ENCODE measurements around the gene PLCH2. TPM values are rescaled to one million over a fixed set of nuclear protein-coding genes. Genes with fewer than 3 reads are reported as not detected.

PLCH2 gene
- total and polyA plus RNA-seq, 2 donors (not counting 1 experiment from before 2014, with no cell fraction given), result 20.0 to 34.9 TPM

DNA sequence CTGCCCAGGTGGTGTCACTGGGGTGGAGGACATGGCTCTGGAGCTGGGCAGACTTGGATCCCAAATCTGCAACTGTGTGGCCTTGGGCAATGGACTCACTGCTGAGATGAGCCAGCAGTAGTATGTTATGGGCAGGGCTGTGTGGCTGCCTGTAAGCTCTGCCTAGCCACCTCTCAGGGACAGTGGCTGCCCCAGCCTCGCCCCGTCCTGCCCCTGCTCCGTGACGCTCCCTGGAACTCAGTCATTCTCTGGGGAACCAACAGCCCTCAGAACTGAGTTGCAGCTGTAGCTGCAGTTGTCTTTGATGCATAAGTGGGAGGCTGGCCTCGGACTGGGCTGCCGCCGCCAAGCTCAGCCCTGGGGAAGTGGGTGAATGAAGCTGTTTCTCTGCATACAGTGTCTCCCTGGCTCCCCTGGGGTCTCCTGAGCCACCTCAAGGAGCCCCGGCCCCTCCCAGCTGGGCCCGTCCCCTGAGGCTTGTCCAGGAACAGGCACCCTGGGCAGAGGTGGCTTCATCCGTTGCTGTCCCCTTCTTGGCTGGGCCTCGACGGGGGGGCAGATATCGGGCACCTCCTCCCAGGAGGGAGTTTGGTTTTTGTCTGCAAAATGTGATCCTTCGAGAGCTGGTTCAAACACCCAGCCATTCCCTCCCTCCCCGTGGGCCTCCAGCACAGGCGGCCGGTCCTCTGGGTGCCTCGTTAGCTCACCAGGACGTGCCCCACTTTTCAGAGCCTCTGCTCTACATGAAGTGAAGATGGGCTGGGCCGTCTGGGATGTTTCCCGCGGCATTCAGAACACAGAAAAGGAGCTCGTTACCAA is 26.2 kb upstream of the PLCH2 start:
- WGBS (ENCODE audit: insufficient coverage), result 84% methylated on average over 15 of the region's 23 CpGs
- no peak for ATAC-seq (ENCODE audit: low read depth)
- Histone ChIP-seq H3K36me3 (replicated peaks in 1 of 2; ENCODE audit: control extremely low read depth in 1 of 2, control insufficient read depth in 1 of 2, extremely low read depth in 1 of 2, insufficient read depth in 2 of 2, low read length in 1 of 2) (no peaks in the 10 kb centered on the region), H3K4me1 (ENCODE audit: control insufficient read depth in 2 of 2, insufficient read depth in 2 of 2, low read length in 2 of 2) (no peaks in the 10 kb centered on the region), H2AFZ (ENCODE audit: insufficient read depth, low read depth, low read length, poor library complexity, severe bottlenecking) (no peak overlapping the region), H3K4me3 (ENCODE audit: control extremely low read depth in 1 of 5, extremely low read depth in 1 of 5, insufficient read depth in 1 of 5, low read depth in 2 of 5, low read length in 4 of 5) (no peak overlapping the region), H3K27me3 (replicated peaks in 1 of 4; ENCODE audit: control extremely low read depth in 1 of 4, control insufficient read depth in 3 of 4, insufficient read depth in 4 of 4, low read length in 3 of 4) (peaks cover 0 to 5% (median 2%) of the 10 kb centered on the region in 4 experiments), H3K9ac (ENCODE audit: low read length) (no peak overlapping the region), H3K79me2 (ENCODE audit: control insufficient read depth, insufficient read depth, low read length) (no peaks in the 10 kb centered on the region), H3K9me3 (ENCODE audit: control extremely low read depth in 1 of 3, control insufficient read depth in 2 of 3, insufficient read depth in 1 of 3, low read length in 2 of 3) (no peaks in the 10 kb centered on the region), H3K27ac (ENCODE audit: low read length in 2 of 2) (no peak overlapping the region), H4K20me1 (ENCODE audit: control insufficient read depth, insufficient read depth, low read length, poor library complexity, severe bottlenecking) (no peaks in the 10 kb centered on the region), H3K4me2 (replicated peaks; ENCODE audit: low read depth, low read length, poor library complexity, severe bottlenecking) (no peak overlapping the region)
- no peak overlapping the region for H3K27ac Mint-ChIP-seq
- POLR2A ChIA-PET, result no interaction called here
- DNase-seq, result no peak
- no peaks in the 10 kb centered on the region for H3K9me3 Mint-ChIP-seq (ENCODE audit: insufficient read depth)
- TF ChIP-seq EZH2 (IDR thresholded peaks at IDR 0.05; ENCODE audit: borderline replicate concordance, insufficient read depth, low read depth, low read length, poor library complexity, severe bottlenecking), result no peak
- TF ChIP-seq, protein P1, sequence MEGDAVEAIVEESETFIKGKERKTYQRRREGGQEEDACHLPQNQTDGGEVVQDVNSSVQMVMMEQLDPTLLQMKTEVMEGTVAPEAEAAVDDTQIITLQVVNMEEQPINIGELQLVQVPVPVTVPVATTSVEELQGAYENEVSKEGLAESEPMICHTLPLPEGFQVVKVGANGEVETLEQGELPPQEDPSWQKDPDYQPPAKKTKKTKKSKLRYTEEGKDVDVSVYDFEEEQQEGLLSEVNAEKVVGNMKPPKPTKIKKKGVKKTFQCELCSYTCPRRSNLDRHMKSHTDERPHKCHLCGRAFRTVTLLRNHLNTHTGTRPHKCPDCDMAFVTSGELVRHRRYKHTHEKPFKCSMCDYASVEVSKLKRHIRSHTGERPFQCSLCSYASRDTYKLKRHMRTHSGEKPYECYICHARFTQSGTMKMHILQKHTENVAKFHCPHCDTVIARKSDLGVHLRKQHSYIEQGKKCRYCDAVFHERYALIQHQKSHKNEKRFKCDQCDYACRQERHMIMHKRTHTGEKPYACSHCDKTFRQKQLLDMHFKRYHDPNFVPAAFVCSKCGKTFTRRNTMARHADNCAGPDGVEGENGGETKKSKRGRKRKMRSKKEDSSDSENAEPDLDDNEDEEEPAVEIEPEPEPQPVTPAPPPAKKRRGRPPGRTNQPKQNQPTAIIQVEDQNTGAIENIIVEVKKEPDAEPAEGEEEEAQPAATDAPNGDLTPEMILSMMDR (IDR thresholded peaks at IDR 0.05), result no peak
- intact Hi-C loops (cut with micrococcal nuclease), result no loop called here
- CTCF ChIA-PET, result no interaction called here
- no peak overlapping the region for H3K4me3 Mint-ChIP-seq
- H3K4me1 Mint-ChIP-seq, result no peaks in the 10 kb centered on the region
- peaks cover 3% of the 10 kb centered on the region for H3K27me3 Mint-ChIP-seq

DNA sequence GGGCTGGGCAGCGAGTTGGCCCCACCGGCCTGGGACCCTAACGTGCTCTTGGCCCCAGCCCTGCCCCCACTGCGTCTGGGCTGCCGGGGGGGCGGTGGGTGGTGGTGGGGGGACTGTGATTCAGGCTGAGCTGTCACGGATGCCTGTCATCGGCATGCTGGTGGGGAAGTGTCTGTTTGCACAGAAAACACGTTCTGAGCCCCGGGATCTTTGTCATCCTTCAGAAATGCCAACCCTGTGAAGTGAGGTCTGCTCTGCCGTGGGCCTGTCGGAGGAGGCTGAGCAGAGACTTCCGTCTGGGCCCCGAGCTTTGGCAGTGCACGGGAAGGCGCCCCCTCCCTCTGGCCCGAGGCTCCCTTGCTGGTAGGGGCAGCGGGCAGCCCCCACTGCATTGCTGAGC is 24.3 kb upstream of the PLCH2 start:
- H3K27me3 Mint-ChIP-seq, result peaks cover 4% of the 10 kb centered on the region
- POLR2A ChIA-PET, result no interaction called here
- WGBS (ENCODE audit: insufficient coverage), result 42% methylated on average over 13 of the region's 18 CpGs

More for the DNA sequence above, 24.3 kb upstream of the PLCH2 start:
- ATAC-seq (ENCODE audit: low read depth) (no peak), DNase-seq (no peak)
- no peak overlapping the region for H2AFZ ChIP-seq (ENCODE audit: insufficient read depth, low read depth, low read length, poor library complexity, severe bottlenecking)
- no peaks in the 10 kb centered on the region for H3K4me1 ChIP-seq (ENCODE audit: control insufficient read depth in 2 of 2, insufficient read depth in 2 of 2, low read length in 2 of 2)
- H3K4me1 Mint-ChIP-seq, result no peaks in the 10 kb centered on the region
- no peak overlapping the region for H3K9ac ChIP-seq (ENCODE audit: low read length)
- no peak overlapping the region for H3K4me3 ChIP-seq (ENCODE audit: control extremely low read depth in 1 of 5, extremely low read depth in 1 of 5, insufficient read depth in 1 of 5, low read depth in 2 of 5, low read length in 4 of 5)
- H3K27ac Mint-ChIP-seq, result no peak overlapping the region
- no peaks in the 10 kb centered on the region for H3K9me3 Mint-ChIP-seq (ENCODE audit: insufficient read depth)
- CTCF ChIA-PET, result no interaction called here
- H3K9me3 ChIP-seq (ENCODE audit: control extremely low read depth in 1 of 3, control insufficient read depth in 2 of 3, insufficient read depth in 1 of 3, low read length in 2 of 3), result no peaks in the 10 kb centered on the region
- no peaks in the 10 kb centered on the region for H3K79me2 ChIP-seq (ENCODE audit: control insufficient read depth, insufficient read depth, low read length)
- no peak overlapping the region for H3K27ac ChIP-seq (ENCODE audit: low read length in 2 of 2)
- H3K27me3 ChIP-seq (replicated peaks in 1 of 4; ENCODE audit: control extremely low read depth in 1 of 4, control insufficient read depth in 3 of 4, insufficient read depth in 4 of 4, low read length in 3 of 4), result no peaks in the 10 kb centered on the region
- H3K36me3 ChIP-seq (replicated peaks in 1 of 2; ENCODE audit: control extremely low read depth in 1 of 2, control insufficient read depth in 1 of 2, extremely low read depth in 1 of 2, insufficient read depth in 2 of 2, low read length in 1 of 2), result no peaks in the 10 kb centered on the region
- no peak overlapping the region for H3K4me2 ChIP-seq (replicated peaks; ENCODE audit: low read depth, low read length, poor library complexity, severe bottlenecking)
- H4K20me1 ChIP-seq (ENCODE audit: control insufficient read depth, insufficient read depth, low read length, poor library complexity, severe bottlenecking), result no peaks in the 10 kb centered on the region
- H3K4me3 Mint-ChIP-seq, result no peak overlapping the region
- TF ChIP-seq, protein P1 (IDR thresholded peaks at IDR 0.05), result no peak
- TF ChIP-seq EZH2 (IDR thresholded peaks at IDR 0.05; ENCODE audit: borderline replicate concordance, insufficient read depth, low read depth, low read length, poor library complexity, severe bottlenecking), result no peak
- intact Hi-C loops (cut with micrococcal nuclease), result no loop called here

All from B cell (primary cell).